Measurements from ENCODE around the gene PXN. TPM values are rescaled to one million over a fixed set of nuclear protein-coding genes. Genes with fewer than 3 reads are reported as not detected.

PXN gene
- total and polyA plus RNA-seq, 10 of the 15 experiments (the other 5 are each of a cell fraction or from before 2014, with no cell fraction given), result 1.0 to 32.0 (median 11.5) TPM

- 72% methylated on average over 19 of the region's 19 CpGs for WGBS (ENCODE audit: insufficient coverage, insufficient replicate concordance, low lambda C conversion rate, missing lambda C conversion rate)
- H4K20me1 ChIP-seq (ENCODE audit: control insufficient read depth, insufficient read depth), result no peaks in the 10 kb centered on the region
- ChIA-PET SMC1A (ENCODE audit: uncharacterized antibody, unreplicated experiment) (no interaction called here), RAD21 (ENCODE audit: unreplicated experiment) (no interaction called here), POLR2A (no interaction called here), CTCF (interaction anchor here (1.8 to 9.3 kb wide), 2 partner anchors 41 to 45 kb away, joined by 4 to 287 read pairs; partner anchors contain the start of gene PXN)
- H3K79me2 ChIP-seq (ENCODE audit: control insufficient read depth, insufficient read depth, low read length), result no peaks in the 10 kb centered on the region
- H3K4me3 ChIP-seq, result no peak overlapping the region
- no peak overlapping the region for H3K4me2 ChIP-seq (ENCODE audit: control insufficient read depth, insufficient read depth)
- no peak overlapping the region for H3K27ac ChIP-seq (ENCODE audit: control insufficient read depth, insufficient read depth)
- TF ChIP-seq GATAD2B (conservative IDR thresholded peaks at IDR 0.05; ENCODE audit: low read depth) (no peak), SREBF1 (IDR thresholded peaks at IDR 0.05; ENCODE audit: low read length) (no peak), CHD4 (IDR thresholded peaks at IDR 0.05) (no peak), NR2F1 (conservative IDR thresholded peaks at IDR 0.05) (no peak), IRF3 (IDR thresholded peaks at IDR 0.05) (no peak), TCF7 (IDR thresholded peaks at IDR 0.05; ENCODE audit: borderline replicate concordance) (no peak), MTA2 (IDR thresholded peaks at IDR 0.05; ENCODE audit: low read depth) (no peak), SUPT20H (IDR thresholded peaks at IDR 0.05; ENCODE audit: borderline replicate concordance, control insufficient read depth, low read depth, low read length) (no peak)
- no peak overlapping the region for H3K9ac ChIP-seq (ENCODE audit: control insufficient read depth, insufficient read depth, low read length)
- H2AFZ ChIP-seq (ENCODE audit: control insufficient read depth, low read depth, low read length), result no peak overlapping the region
- no peaks in the 10 kb centered on the region for H3K27me3 ChIP-seq (replicated peaks in 1 of 2; ENCODE audit: control insufficient read depth in 2 of 2, insufficient read depth in 2 of 2, low read length in 1 of 2)
- intact Hi-C loops (cut with micrococcal nuclease; ENCODE audit: unreplicated experiment), result no loop called here
- no peak for ATAC-seq
- DNase-seq (ENCODE audit: low read depth, low spot score), result no peak
- no peak for FAIRE-seq
- no peaks in the 10 kb centered on the region for H3K9me3 ChIP-seq (replicated peaks; ENCODE audit: control insufficient read depth, insufficient read depth, low read length)
- H3K36me3 ChIP-seq (ENCODE audit: control insufficient read depth in 2 of 2, insufficient read depth in 2 of 2, low read length in 1 of 2), result no peaks in the 10 kb centered on the region
- in situ Hi-C loops (cut with MboI), result loop anchor here (10.0 kb wide), 1 partner anchor 51 kb away; no protein-coding TSS in a partner anchor
- no TSS peak for BruUV-seq (replicated peaks)
- peaks cover 21% of the 10 kb centered on the region for H3K4me1 ChIP-seq (ENCODE audit: control insufficient read depth, insufficient read depth, low read length)
Observed at GRCh38 chr12:120223458-120224303, 41.8 kb downstream of the PXN start.
